Stomach (tissue), 9 donors: ENCODE measurements around the gene TMPRSS11F. TPM values are rescaled to one million over a fixed set of nuclear protein-coding genes. Genes with fewer than 3 reads are reported as not detected.

Experiments used
- DNase-seq, 2 donors: peaks; one replicate each; pipeline versions ENCODE4 v3.0.0 to v3.0.0-alpha.2; 2013 to 2019
- H3K27ac ChIP-seq, 5 donors: fragments of 200-600 bp in 4 of 5; sonication (generic) in 4 of 5; one replicate each; pipeline ENCODE4 v1.5.1; 2013 to 2019; ENCODE audit warnings: mild to moderate bottlenecking in 1 of 5, moderate library complexity in 1 of 5
- H3K27me3 ChIP-seq, 3 donors: fragments of 200-600 bp; sonication (generic); one replicate each; pipeline ENCODE4 v1.5.1; 2017 to 2019; ENCODE audit warnings: mixed run types in 1 of 3
- H3K36me3 ChIP-seq, 4 donors: fragments of 200-600 bp; sonication (generic); 1 replicate in 3 of 4; 2 replicates in 1 of 4; pipeline ENCODE4 v1.5.1; 2016 to 2019
- H3K4me1 ChIP-seq, 4 donors: fragments of 200-600 bp; sonication (generic); one replicate each; pipeline ENCODE4 v1.5.1; 2016 to 2019
- H3K4me3 ChIP-seq, 4 donors: fragments of 200-600 bp; sonication (generic) in 3 of 4; one replicate each; pipeline ENCODE4 v1.5.1; 2016 to 2019; ENCODE audit warnings: mild to moderate bottlenecking in 1 of 4
- H3K9me3 ChIP-seq, 4 donors: fragments of 200-600 bp; sonication (generic); one replicate each; pipeline ENCODE4 v1.5.1; 2016 to 2019
- EP300 ChIP-seq: sonication (generic); formaldehyde crosslinking; IDR thresholded peaks from one replicate; pipeline ENCODE4 v1.6.1; 2017; ENCODE audit warnings: antibody characterized with exemption
- POLR2A ChIP-seq, 4 donors: fragments of 450-650 bp; IDR thresholded peaks; one replicate each; pipeline ENCODE4 v1.6.1; 2016; ENCODE audit warnings: antibody characterized with exemption in 4 of 4, control low read depth in 2 of 4, mild to moderate bottlenecking in 1 of 4, moderate library complexity in 1 of 4
- POLR2AphosphoS5 ChIP-seq, 3 donors: sonication (generic); formaldehyde crosslinking; IDR thresholded peaks; one replicate each; pipeline ENCODE4 v1.6.1; 2016; ENCODE audit warnings: antibody characterized with exemption in 3 of 3
- WGBS, 5 donors: extraction: QIAGEN DNeasy Blood & Tissue Kit in 3 of 5; methylation state at CpG; one replicate each; pipeline versions ENCODE4 v1.1.5 to v1.1.7; 2013 to 2018; 5-methylcytosine and 5-hydroxymethylcytosine counted together
- intact Hi-C: fragments of 100-400 bp; cut with DNase I; formaldehyde crosslinking; loops from one replicate; pipeline ENCODE4 v1.15.1; 2023; ENCODE audit warnings: low total_unique reads
- polyA plus RNA-seq, 3 donors: library from polyadenylated mRNA; stranded (reverse); fragments of 200-250 nt; gene quantifications; one replicate each; pipeline ENCODE4 v1.2.3, GENCODE V29; 2013
- total RNA-seq, 5 donors: library from RNA; depleted of rRNA; stranded (reverse); fragments of >200 nt; gene quantifications; one replicate each; pipeline versions ENCODE4 v1.1.0 to v1.2.3, GENCODE V29; 2014 to 2016
- TF ChIP-seq, protein P1 (sequence below), 7 experiments: fragments of 450-650 bp in 4 of 7; fragments of 200-600 bp in 3 of 7; sonication (generic) in 3 of 7; IDR thresholded peaks; one replicate each; pipeline ENCODE4 v1.5.1; 2016 to 2019; ENCODE audit warnings: antibody characterized with exemption in 7 of 7, control low read depth in 2 of 7, mild to moderate bottlenecking in 1 of 7
- donor health status: healthy with polysubstance abuse.
- donor health status: Bipolar disorder and iron deficiency.
- donor health status: healthy.

The TMPRSS11F gene
- total and polyA plus RNA-seq, 8 donors, result 1.4 TPM; not detected in 7

DNA sequence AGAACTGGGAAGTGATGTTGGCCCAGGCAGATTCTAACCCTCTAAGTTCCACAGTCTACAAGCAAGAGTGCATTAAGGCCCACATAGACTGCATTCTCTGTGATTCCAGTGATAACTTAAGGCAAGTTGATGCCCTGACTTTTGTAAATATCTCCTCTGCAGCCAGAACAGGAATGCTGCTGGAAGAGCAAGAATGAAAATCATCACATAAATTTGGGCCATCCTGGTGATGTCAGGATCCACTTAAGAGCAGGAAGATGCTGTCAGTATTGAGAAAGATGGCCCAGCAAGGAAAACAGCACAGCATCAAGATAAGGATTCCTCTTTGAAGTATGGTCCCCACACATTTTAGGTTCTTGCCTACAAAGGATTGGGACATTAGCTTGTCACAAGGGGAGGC, 52.4 kb downstream of the TMPRSS11F start:
- no peaks in the 10 kb centered on the region for H3K4me1 ChIP-seq
- intact Hi-C loops, result no loop called here
- no peak overlapping the region for H3K4me3 ChIP-seq
- TF ChIP-seq POLR2AphosphoS5 (IDR thresholded peaks at IDR 0.05) (no peak), POLR2A (IDR thresholded peaks at IDR 0.05) (no peak), EP300 (no peak)
- TF ChIP-seq, protein P1, sequence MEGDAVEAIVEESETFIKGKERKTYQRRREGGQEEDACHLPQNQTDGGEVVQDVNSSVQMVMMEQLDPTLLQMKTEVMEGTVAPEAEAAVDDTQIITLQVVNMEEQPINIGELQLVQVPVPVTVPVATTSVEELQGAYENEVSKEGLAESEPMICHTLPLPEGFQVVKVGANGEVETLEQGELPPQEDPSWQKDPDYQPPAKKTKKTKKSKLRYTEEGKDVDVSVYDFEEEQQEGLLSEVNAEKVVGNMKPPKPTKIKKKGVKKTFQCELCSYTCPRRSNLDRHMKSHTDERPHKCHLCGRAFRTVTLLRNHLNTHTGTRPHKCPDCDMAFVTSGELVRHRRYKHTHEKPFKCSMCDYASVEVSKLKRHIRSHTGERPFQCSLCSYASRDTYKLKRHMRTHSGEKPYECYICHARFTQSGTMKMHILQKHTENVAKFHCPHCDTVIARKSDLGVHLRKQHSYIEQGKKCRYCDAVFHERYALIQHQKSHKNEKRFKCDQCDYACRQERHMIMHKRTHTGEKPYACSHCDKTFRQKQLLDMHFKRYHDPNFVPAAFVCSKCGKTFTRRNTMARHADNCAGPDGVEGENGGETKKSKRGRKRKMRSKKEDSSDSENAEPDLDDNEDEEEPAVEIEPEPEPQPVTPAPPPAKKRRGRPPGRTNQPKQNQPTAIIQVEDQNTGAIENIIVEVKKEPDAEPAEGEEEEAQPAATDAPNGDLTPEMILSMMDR (IDR thresholded peaks at IDR 0.05), result no peak
- no peak for DNase-seq
- no peaks in the 10 kb centered on the region for H3K27me3 ChIP-seq
- no peaks in the 10 kb centered on the region for H3K9me3 ChIP-seq
- H3K36me3 ChIP-seq, result no peaks in the 10 kb centered on the region
- no peak overlapping the region for H3K27ac ChIP-seq

DNA sequence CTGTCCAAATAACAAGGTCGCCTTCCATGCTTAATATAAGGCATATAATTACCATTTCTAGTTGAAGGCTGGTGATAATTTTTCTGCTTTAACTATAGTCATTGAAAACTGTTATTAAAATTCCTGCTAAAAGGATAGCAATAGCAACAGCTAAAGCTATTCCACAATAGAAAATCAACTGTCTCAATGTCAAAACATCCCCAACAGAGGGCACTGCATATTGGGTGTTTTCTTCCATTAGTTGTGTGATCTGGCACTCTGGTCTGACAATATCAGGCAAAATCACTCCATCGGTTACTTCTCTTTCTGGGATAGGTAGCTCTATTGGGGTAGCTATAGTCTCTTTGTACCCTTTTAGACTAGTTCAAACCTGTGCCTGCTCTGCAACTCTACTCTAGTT, 53.5 kb downstream of the TMPRSS11F start:
- TF ChIP-seq, protein P1 (IDR thresholded peaks at IDR 0.05), result no peak
- no peak for TF ChIP-seq POLR2A (IDR thresholded peaks at IDR 0.05)
- TF ChIP-seq POLR2AphosphoS5 (IDR thresholded peaks at IDR 0.05), result no peak
- TF ChIP-seq EP300, result no peak
- Histone ChIP-seq H3K9me3 (no peaks in the 10 kb centered on the region), H3K36me3 (no peaks in the 10 kb centered on the region), H3K4me1 (no peaks in the 10 kb centered on the region), H3K27me3 (no peaks in the 10 kb centered on the region), H3K27ac (no peak overlapping the region), H3K4me3 (no peak overlapping the region)
- DNase-seq, result no peak
- intact Hi-C loops, result no loop called here
- WGBS, 5 donors, result 73 to 88% (median 82%) methylated on average over 2 of the region's 2 CpGs

DNA sequence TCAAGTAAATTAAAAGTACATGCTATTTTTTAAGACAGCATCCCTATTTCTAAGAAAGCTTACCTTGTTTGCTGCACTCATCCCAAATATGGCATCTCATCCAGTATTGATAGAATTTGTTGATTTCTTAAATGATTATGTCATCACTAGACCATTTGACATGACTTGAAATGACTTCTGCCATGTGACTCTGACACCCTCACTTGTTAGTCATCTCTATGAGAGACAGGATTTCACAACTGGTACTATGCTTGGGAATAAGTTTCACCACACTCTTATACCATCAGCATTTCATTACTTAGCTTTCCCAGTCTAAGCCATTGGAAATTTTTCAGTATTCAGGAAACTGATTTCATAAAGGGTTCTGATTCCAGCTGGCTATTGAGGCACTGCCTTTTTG, 55.3 kb downstream of the TMPRSS11F start:
- Histone ChIP-seq H3K4me1 (no peaks in the 10 kb centered on the region), H3K9me3 (no peaks in the 10 kb centered on the region), H3K27ac (no peak overlapping the region), H3K27me3 (no peaks in the 10 kb centered on the region), H3K4me3 (no peak overlapping the region), H3K36me3 (no peaks in the 10 kb centered on the region)
- TF ChIP-seq, protein P1 (IDR thresholded peaks at IDR 0.05), result no peak
- TF ChIP-seq POLR2AphosphoS5 (IDR thresholded peaks at IDR 0.05) (no peak), POLR2A (IDR thresholded peaks at IDR 0.05) (no peak), EP300 (no peak)
- intact Hi-C loops, result no loop called here
- DNase-seq, result no peak

DNA sequence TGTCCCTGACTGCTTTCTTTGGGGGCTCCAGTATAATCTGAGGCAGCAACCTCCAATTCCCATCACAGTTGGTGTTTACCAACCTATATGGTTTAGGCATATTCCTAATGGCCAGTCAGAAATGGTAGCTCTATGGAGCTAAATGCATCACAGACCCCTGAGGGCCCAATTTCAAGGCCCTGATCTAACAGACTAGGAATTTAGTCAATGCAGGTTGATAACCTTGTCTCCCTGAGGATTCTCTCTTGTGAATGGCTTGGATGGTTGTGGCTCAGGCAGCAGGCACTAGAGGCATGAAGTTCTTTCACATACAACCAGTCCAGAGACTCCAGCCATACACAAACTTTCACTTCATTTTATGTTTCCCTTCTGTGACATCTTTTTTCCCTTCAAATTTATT, 59.4 kb downstream of the TMPRSS11F start:
- Histone ChIP-seq H3K27ac (no peak overlapping the region), H3K4me1 (no peaks in the 10 kb centered on the region), H3K9me3 (no peaks in the 10 kb centered on the region), H3K36me3 (no peaks in the 10 kb centered on the region), H3K27me3 (no peaks in the 10 kb centered on the region), H3K4me3 (no peak overlapping the region)
- DNase-seq, result no peak
- no peak for TF ChIP-seq POLR2A (IDR thresholded peaks at IDR 0.05)
- TF ChIP-seq, protein P1 (IDR thresholded peaks at IDR 0.05), result no peak
- intact Hi-C loops, result no loop called here

DNA sequence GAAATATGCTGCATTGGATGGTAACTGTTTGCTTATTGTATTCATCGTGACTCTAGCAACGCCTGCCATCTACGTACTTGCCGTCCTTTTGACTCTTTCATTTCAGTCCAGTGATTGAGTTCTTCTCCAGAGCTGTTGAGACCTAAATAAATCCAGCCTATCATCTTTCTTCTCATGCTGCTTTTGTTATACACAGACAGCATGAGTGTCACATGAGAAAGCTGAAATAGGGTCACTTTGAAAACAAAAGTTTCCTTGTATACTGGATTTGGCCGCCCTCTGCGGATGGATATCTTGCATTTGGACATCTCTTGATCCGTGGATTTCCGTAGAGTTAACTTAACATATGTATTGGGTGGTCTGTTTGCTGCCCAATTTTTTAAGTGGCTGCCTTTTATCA, 67.2 kb downstream of the TMPRSS11F start:
- TF ChIP-seq POLR2A (IDR thresholded peaks at IDR 0.05) (no peak), POLR2AphosphoS5 (IDR thresholded peaks at IDR 0.05) (no peak), EP300 (no peak)
- TF ChIP-seq, protein P1 (IDR thresholded peaks at IDR 0.05), result no peak
- intact Hi-C loops, result no loop called here
- no peak for DNase-seq
- Histone ChIP-seq H3K27ac (no peak overlapping the region), H3K9me3 (no peaks in the 10 kb centered on the region), H3K36me3 (no peaks in the 10 kb centered on the region), H3K4me1 (no peaks in the 10 kb centered on the region), H3K27me3 (no peaks in the 10 kb centered on the region), H3K4me3 (no peak overlapping the region)
- WGBS, 5 donors, result 80 to 94% (median 89%) methylated on average over 8 of the region's 8 CpGs
